NCI-H82 treated with DMSO at 0.1 percent for 48 hours (cell line): Measurements from ENCODE around the gene CMIP.
"Not testable (repeated sequence)": the region's sequence is repeated elsewhere in the genome, so short reads cannot be mapped to it uniquely, and the experiment has no call there.

Experiments
- DNase-seq: peaks from one replicate; lab custom pipeline; 2025; ENCODE audit not compliant: unreplicated experiment; lab: John Stamatoyannopoulos, UW

Gene CMIP

GRCh38 chr16:81565321-81566028 lies 120.9 kb downstream of the CMIP start:
- DNase-seq = no peak

- no peak for DNase-seq
These were observed 121.7 kb downstream of the CMIP start for GRCh38 chr16:81566086-81567007.

DNA sequence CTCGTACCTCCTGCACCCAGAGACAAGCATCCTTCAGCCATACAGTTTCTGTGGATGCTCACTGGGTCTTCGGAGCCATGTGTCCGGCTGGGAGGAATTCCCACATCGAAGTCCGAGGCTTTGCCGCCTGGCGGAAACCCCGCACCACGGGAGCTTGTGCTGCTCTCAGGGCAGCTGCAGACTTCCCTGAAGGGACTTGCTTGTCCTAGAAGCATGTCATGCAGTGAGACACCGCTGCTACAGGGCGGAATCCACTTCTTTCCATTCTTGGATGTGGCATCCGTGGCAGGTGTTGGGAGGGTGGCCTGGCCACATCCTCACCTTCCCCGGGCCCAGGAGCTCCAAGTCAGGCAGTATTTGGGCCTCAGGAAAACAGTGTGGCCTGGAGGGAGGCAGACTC lies 122.5 kb downstream of the CMIP start:
- DNase-seq = no peak

DNA sequence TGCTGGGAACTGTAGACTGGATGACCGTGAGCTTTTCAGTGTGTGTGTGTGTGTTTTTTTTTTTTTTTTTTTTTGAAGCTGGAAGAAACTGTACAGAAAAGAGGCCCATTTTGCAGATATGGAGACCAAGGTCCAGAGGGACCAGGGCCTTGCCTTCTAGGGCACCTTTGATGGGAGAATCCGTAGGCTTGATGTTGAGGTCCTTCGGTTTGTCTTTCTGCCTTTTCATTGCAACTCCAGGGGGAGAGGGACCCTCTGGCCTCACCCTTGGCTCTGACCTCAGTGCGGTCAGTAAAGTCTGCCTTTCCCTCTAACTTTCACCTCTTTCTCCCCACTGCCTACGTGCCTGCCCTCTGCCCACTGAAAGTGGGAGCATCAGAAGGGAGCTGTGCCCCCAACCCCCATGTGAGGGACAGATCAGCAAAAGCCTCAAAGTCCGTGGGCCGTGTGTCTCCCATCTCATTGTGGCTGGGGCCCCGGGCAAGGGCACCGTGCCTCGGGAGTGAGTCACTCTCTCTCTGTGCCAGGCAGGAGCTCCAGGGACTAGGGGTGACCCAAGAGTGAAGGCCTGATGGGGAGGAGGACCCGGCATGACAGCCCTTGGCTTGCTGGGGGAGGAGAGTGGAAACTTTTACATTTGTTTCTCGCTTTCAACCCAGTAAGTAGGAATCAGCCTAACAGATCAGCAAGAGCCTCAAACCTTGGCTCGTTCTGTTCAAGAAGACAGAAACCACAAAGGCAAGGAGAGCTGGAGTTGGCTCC lies 123.6 kb downstream of the CMIP start:
- no peak for DNase-seq

DNA sequence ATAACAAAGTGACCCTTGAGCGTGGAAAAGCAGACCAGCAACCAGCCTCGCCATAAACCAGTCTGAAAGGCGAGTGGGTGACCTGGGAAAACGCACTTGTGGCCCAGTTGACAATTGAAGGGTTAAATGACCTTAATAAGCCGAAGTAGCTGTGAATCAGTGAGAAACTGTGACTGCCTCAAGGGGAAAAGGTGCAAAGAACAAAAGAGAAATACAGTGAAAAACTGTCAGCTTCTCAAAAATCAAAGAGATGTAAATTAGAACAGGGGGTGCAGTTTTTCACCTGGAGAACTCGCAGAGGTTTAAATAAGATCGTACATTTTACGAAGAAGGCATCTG lies 124.1 kb downstream of the CMIP start:
- DNase-seq = no peak

GRCh38 chr16:81569361-81570034 lies 124.9 kb downstream of the CMIP start:
- DNase-seq = no peak

- DNase-seq = no peak
These were observed 125.7 kb downstream of the CMIP start for GRCh38 chr16:81570151-81570846.

DNA sequence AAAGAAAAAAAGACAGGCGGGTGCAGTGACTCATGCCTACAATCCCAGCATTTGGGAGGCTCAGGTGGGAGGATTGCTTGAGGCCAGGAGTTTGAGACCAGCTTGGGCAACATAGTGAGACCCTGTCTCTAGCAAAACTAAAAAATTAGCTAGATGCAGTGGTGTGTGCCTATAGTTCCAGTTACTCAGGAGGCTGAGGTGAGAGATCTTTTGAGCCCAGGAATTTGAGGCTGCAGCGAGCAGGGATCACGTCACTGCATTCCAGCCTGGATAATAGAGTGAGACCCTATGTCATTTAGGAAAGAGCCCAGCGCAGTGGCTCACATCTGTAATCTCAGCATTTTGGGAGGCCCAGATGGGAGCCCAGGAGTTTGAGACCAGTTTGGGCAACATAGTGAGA lies 126.6 kb downstream of the CMIP start:
- no peak for DNase-seq

DNA sequence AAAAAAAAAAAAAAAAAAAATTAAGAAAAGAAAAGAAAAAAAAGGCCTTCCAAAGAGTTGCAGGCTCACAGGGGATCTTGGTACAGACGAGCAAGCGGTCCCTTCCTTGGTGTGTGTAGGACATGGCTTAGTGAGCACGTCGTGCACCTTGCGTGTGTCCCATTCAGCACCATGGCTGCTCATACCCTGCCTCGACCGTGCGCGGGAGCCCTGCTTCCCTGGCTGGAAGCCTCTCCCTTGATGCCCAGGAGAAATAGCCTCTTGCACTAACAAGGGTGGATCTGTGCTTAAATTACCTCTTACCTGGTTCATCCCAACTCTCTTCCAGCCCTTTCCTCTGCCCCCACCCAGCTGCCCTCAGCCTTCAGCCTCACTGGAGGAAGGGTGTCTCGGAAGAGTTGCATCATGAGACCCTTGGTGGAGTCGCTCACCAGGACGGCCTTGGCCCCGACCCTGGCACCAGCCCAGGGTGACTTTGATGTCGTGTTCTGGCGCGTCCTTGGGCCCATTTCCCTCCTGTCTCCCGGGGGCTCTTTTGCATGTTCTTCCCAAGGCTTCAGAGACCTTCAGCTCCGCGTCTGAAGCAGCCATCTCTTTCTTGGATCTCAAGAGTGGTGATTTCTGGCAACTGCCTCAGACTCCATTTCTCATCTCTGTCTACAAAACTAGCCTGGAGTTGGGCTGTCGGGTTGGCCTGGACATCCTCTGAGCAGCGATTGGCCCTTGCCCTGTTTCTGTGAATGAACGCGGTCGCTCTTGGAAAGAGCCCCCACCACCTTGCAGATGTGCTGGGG lies 127.2 kb downstream of the CMIP start:
- DNase-seq = no peak

- DNase-seq = no peak
These were observed 128.0 kb downstream of the CMIP start for GRCh38 chr16:81572386-81573144.

- no peak for DNase-seq
These were observed 129.0 kb downstream of the CMIP start for GRCh38 chr16:81573533-81574020.

DNA sequence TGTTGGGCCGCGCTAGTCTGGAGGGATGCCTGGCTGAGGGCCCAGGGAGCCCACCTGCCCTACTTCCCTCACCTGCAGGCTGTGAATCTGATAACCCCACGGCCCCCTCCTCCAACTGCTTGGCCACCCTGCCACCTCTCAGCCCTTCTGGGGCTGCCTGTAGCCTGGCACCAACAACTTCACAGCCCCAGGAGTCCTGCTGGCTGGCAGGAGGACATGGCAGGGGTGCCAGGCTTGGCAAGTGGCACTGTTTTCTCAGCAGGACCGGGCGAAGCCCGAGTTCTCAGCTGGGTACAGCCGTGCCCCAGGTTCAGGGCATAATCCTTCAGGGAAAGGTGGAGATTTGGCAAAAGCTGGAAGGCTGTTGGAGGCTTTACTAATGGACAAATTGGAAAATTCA lies 129.6 kb downstream of the CMIP start:
- DNase-seq = no peak

DNA sequence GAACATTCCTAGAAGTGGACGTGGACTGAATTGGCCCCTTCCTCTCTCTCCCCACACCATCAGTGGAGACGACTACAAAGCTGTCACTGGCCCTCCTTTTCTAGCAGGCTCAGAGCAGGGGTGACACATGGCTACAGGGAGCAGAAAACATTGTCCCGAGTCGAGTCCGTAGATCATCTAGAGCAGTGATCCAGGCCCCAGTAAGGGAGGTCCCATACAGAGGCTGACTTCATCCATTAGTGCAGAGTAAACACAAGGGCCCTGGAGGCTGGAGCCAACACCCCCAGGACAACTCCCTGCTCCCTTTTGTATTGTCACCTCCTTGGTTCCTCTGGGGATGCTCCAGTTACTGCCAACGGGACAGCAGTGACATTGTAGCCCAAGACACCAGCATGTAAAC lies 130.7 kb downstream of the CMIP start:
- DNase-seq = no peak

GRCh38 chr16:81575834-81576233 lies 131.2 kb downstream of the CMIP start:
- no peak for DNase-seq

DNA sequence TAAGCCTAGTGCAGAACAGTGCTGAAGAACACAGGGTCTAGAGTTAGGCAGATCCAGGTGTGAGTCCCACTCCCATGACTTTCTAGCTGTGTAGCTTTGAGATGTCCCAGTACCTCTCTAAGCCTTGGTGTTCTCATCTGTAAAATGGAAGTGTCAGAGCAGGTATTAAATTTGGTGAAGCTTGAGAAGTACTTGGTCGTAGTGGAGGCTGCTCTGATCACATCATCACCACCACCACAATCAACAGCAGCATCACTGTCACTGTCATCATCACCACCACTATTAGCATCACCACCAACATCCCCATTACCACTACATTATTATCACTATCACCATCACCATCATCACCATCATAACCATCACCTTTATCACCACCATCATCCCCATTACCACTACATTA lies 132.1 kb downstream of the CMIP start:
- DNase-seq = no peak

DNA sequence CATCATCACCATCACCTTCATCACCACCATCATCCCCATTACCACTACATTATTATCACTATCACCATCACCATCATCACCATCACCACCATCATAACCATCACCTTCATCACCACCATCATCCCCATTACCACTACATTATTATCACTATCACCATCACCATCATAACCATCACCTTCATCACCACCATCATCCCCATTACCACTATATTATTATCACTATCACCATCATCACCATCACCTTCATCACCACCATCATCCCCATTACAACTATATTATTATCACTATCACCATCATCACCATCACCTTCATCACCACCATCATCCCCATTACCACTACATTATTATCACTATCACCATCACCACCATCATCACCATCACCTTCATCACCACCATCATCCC lies 132.7 kb downstream of the CMIP start:
- not testable (repeated sequence) for DNase-seq

DNA sequence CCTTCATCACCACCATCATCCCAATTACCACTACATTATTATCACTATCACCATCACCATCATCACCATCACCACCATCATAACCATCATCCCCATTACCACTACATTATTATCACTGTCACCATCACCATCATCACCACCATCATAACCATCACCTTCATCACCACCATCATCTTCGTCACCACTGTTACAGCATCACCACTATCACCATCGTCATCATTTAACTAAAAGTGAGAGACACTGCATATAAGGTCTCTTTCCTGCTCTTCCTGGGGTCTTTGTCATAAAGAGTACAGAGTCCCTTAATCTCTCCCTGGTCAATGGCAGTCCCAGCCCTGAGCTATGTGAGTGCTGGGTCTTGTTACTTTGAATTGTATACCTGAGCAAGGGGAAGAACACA lies 133.5 kb downstream of the CMIP start:
- DNase-seq = no peak

- DNase-seq = no peak
These were observed 134.2 kb downstream of the CMIP start for GRCh38 chr16:81578636-81579413.
